Thyroid gland (tissue), 4 donors: ENCODE measurements around the gene ARID3A.

Source experiments
- POLR2A ChIP-seq, 2 donors: fragments of 450-650 bp; IDR thresholded peaks; one replicate each; pipeline ENCODE4 v1.6.1; 2017; ENCODE audit warnings: antibody characterized with exemption in 2 of 2, mild to moderate bottlenecking in 2 of 2, moderate library complexity in 1 of 2
- TF ChIP-seq, protein P1 (sequence below), 6 experiments: fragments of 200-600 bp in 3 of 6; fragments of 450-650 bp in 3 of 6; sonication (generic) in 3 of 6; IDR thresholded peaks; one replicate each; pipeline ENCODE4 v1.5.1; 2016 to 2019; ENCODE audit warnings: antibody characterized with exemption in 6 of 6, mild to moderate bottlenecking in 2 of 6, inconsistent platforms in 1 of 6, moderate library complexity in 1 of 6

DNA sequence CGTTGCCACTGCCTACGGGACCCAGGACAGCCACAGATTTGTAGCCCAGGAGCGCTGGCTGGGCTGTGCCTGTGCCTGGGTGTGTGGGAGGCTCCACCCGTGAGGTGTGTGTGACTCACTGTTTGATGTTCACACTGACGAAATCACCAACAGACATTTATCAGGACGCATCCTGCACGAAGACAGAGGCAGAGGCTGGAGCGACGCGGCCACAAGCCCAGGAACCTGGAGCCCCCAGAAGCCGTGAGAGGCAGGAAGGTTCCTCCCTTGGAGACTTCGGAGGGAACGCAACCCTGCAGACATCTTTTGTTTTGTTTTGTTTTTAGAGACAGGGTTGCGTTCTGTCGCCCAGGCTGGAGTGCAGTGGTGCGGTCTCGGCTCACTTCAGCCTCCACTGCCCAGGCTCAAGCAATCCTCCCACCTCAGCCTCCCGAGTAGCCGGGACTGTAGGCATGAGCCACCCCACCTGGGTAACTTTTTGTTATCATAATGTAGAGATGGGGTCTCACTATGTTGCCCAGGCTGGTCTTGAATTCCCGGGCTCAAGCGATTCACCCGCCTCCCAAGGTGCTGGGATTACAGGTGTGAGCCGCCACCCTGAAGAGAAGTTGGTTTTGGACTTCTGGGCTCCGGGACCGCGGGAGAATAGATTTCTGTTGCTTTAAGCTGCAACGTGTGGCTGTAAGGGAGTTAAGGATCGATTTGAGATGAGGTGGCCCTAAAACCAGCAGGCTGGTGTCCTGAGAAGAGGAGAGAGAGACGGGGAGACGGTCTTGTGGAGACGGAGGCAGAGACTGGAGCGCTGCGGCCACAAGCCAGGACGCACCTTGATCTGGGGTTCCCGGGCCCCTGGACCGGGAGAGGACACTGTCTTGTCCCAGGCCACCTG is 33.4 kb downstream of the ARID3A start:
- TF ChIP-seq, protein P1, sequence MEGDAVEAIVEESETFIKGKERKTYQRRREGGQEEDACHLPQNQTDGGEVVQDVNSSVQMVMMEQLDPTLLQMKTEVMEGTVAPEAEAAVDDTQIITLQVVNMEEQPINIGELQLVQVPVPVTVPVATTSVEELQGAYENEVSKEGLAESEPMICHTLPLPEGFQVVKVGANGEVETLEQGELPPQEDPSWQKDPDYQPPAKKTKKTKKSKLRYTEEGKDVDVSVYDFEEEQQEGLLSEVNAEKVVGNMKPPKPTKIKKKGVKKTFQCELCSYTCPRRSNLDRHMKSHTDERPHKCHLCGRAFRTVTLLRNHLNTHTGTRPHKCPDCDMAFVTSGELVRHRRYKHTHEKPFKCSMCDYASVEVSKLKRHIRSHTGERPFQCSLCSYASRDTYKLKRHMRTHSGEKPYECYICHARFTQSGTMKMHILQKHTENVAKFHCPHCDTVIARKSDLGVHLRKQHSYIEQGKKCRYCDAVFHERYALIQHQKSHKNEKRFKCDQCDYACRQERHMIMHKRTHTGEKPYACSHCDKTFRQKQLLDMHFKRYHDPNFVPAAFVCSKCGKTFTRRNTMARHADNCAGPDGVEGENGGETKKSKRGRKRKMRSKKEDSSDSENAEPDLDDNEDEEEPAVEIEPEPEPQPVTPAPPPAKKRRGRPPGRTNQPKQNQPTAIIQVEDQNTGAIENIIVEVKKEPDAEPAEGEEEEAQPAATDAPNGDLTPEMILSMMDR (IDR thresholded peaks at IDR 0.05), result no peak
- no peak for TF ChIP-seq POLR2A (IDR thresholded peaks at IDR 0.05)
